ENCODE results near the gene TENT5C.

Gene TENT5C

DNA sequence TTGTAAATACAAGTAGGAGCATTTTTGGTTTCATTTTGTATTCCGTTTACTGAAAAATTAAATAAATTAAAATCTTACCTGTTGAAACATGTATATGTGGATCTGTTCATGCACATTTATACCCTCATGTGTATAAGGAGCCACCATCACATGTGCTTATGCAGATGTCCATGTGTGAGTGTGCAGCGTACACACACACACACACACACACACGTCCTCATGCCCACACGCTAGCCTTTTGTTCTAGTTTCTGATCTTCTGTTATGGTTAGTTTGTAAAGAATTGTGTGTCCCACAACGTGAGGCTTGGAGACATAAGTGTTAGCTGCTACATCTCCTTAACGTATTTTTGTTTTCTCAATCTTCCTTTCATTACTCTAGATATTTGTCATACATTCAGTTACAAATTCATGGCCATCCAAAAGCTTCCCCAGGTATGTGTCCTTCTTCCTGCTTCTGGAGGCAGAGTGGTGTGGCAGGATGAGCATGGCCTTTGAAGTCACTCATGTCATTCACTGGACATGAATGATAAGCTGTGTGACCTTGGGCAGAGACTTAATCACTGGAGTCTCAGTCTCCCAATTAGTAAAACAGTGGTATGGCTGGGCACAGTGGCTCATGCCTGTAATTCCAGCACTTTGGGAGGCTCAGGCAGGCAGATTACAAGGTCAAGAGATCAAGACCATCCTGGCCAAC lies 54.6 kb downstream of the TENT5C start:
- intact Hi-C loops (cut with DNase I) = no loop called here
- no peak for DNase-seq

DNA sequence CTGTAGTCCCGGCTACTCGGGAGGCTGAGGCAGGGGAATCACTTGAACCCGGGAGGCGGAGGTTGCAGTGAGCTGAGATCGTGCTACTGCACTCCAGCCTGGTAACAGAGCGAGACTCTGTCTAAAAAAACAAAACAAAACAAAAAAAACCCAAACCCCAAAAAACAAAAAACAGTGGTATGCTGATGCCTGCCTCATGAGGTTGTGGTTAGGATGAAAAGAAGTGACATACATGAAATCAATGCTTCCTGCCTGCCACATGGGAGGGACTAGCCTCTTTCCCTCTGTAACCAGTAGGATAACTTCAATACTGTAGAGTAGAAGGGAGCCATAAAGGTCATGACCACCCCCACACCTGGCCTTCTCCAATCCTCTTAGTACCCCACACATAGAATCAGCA lies 55.2 kb downstream of the TENT5C start:
- intact Hi-C loops (cut with DNase I) = no loop called here
- DNase-seq = no peak

DNA sequence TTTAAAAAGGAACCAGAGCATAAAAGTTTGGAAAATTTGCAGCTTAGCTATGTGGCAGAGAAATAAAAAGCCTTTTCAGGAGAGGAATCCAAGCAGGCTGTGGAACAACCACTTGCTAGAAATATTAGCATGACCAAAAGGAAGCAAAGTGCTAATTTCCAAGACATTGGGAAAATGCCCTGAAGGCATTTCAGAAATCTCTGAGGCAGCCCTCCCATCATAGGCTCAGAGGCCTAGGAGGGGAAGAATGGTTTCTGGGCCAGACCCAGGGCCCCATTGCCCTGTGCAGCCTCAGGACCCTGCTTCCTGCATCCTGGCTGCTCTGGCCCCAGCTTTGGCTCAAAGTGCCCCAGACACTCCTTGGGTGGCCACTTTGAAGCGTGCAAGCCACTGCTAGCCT lies 56.8 kb downstream of the TENT5C start:
- DNase-seq = no peak
- intact Hi-C loops (cut with DNase I) = no loop called here

DNA sequence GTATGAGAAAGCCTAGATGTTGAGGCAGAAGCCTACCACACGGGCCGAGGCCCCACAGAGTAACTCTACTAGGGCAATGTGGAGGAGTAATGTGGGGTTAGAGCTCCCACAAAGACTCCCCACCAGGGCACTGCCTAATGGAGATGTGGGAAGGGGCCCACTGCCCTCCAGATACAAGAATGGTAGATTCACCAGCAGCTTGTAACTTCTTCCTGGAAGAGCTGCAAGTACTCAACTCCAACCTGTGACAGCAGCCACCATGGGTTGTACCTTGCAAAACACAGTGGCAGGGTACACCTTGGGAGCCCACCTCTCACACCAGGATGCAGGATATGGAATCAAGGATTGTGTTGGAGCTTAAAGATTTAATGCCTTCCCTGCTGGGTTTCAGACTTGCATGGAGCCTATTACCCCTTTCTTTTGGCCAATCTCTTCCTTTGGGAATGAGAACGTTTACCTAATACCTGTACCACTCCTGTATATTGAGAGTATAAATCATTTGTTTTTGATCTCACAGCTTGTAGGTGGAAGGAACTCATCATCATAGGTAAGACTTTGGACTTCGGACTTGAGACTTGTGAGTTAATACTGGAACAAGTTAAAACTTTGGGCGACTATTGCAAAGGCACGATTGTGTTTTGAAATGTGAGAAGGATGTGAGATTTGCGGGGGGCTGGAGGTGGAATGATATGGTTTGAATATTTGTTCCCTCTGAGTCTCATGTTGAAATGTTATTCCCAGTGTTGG lies 57.5 kb downstream of the TENT5C start:
- DNase-seq = no peak
- intact Hi-C loops (cut with DNase I) = no loop called here

DNA sequence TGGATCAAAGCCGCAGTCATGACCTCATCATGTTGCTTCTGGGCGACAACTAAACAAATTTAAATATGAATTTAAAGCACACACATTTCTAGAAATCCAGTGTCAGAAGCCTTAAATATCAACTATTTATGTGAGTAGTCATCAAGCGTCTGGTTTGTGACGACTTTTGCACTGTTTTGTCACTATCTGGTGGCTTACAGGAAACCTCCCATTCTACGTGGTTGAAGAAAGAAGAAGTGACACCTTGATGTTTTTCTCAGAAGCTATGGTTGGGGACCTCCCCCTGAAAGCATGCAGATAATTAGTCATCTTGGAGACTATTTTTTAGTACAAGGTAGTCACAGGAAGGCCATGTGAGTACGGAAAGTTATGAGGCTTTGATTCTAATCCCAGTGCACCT lies 58.5 kb downstream of the TENT5C start:
- DNase-seq = no peak
- intact Hi-C loops (cut with DNase I) = no loop called here

DNA sequence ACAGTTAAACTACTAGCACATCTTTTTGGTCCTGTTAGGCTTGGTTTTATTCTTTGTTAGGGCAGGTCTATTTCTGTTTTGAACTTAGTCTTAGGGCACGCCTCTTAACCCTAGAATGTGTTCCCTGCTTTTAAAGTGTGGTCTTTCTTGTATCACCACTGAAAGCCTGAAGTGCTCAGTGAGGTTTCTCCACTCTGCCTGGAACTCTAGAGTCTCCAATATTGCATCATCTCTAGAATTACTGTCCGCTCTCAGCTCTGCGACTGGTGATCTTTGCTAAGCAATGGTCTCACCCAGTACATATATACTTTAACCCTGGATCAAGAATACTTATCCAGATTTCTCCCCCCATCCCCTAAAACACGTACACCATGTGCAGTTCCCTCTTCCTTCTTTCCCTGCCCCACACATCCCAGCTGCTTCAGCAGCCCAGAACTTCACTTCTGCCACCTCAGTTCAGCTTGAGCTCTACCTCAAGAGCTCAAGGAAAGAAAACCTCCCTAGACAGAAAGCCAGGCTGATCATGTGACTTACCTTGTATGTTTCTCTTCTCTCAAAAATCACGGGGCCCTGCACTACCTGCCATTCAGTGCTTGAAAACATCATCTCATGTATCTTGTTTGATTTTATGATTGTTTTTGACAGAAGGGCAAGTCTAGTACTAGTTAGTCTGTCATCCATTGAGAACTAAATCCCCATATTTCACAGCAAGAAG lies 59.9 kb downstream of the TENT5C start:
- intact Hi-C loops (cut with DNase I) = no loop called here
- DNase-seq = no peak

DNA sequence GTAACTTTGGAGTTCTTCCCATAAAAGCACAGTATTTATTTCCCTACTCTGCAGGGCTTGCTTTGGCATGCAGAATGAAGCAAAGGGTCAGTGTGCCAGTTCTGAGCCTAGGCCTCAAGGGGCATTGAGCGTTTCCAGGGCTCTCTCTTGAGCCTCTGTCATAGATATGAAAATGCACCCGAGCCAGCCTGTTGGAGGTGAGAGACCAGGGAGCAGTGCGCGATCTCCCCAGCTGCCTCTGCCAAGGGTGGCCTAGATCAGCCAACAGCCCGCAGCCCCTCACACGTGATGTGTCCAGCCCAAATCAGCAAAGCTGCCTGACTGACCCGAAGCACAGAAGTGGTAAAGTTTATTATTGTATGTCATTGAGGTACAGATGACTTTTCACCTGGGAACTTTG lies 63.7 kb downstream of the TENT5C start:
- intact Hi-C loops (cut with DNase I) = no loop called here

DNA sequence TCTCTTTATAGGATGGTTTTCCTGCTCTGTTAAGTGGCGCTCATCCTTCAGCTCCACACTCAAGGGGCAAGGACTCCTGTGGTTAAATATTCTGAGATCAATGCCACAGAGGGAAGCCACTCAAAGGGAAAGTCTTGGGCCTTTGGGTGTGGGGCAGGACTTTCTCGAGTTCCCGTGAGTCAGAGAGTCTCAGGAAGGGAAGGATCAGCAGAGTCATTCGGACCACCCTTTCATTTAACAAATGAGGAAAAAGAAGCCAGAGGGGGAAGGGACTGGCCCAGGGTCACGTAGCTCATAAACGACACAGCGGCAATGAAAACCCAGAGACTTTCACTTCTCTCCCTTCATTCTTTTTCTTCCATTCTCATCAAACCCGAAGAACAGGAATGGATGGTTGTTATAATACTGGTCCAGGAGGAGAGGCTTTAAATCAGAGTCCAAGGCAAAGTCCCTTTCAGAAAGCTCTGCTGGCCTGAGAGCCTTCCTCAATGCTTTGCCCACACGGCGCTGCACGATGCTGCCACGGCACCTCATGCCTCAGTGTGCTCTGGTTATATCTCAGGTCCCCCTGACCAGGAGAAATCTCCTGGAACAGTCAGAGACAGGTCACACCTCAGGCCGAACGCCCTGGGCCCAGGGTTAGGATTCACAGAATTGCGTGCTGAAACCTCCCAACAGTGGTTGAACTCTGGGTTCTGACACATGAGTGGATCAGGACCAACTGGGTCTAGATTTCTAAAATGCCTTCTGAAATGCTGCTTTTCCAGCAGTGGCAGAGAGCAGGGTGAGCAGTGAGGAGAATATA lies 65.3 kb downstream of the TENT5C start:
- intact Hi-C loops (cut with DNase I) = no loop called here
- DNase-seq = no peak

More for the DNA sequence above, 63.7 kb downstream of the TENT5C start:
- DNase-seq = no peak

DNA sequence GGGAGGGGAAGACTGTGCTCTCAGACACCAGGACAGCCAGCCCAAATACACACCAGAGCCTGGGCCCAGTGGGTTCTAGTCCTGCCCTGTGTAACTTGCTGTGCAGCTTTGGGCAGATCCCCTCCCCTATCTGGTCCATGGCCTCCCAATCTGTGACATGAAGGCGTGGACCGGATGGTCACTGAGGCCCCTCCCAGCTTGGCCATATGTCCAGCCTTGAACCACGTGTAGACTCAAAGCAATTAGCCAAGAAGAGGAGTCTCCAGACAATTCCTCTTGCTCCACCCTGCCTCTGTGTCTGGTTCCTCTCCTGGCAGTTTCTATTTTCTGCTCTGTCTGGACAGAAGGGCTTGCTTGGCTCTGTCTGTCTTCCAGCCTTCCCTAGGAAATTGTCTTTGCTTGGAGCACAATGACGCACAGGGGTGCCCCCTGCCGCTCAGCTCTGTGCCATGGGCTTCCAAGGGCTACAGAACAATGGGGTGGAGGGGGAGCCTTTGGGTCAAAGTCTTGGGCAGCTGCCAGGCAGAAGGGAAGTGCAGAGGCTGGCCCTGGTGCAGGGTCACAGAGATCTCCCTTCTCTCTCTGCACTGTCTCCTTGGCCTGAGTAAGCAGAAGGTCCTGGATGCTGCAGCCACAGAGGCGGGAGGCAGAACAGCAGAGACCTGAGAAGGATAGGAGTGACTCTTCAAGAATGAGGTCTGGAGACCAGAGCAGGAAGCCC lies 66.1 kb downstream of the TENT5C start:
- DNase-seq = peak in 37 of 42 donors; percentile 18 to 73 (median 56)
- intact Hi-C loops (cut with DNase I) = no loop called here

DNA sequence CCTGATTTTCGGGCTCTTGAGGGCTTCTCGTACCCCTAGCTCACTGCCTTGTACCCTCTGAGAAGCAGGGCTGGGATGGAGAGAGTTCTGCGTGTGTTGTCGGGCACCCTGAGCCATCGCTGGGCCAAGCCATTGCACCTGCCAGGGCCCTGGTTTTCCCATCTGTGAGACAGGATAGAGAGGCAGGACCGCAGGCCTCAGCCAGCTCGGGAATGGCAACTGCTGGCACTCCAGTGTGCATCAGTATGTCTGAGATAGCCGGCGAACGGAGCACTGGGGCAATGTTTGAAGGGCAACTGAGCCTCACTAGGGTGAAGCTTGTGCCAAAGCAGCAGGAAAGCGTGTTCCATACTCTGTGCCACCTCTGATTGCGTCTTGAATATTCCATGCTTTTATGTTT lies 66.9 kb downstream of the TENT5C start:
- intact Hi-C loops (cut with DNase I) = no loop called here

DNA sequence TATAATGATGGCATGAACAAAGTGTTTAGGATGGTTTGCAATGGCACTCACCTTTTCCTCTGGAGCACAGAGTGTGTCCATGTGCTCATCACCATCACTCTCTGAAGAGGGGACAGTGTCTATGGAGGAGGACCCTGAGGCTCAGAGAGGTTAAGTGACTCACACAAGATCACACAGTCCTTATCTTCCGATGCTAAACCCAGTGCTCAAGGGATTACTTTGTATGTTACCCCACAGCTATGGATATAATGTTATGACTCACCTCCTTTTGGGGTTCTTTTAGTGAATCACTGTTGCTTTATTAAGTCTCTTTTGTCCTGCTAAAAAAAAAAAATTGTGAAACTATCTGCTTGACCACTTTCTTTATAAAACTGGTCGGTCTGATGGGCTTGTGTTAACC lies 67.6 kb downstream of the TENT5C start:
- DNase-seq = no peak
- intact Hi-C loops (cut with DNase I) = no loop called here

More for the DNA sequence above, 66.9 kb downstream of the TENT5C start:
- no peak for DNase-seq

DNA sequence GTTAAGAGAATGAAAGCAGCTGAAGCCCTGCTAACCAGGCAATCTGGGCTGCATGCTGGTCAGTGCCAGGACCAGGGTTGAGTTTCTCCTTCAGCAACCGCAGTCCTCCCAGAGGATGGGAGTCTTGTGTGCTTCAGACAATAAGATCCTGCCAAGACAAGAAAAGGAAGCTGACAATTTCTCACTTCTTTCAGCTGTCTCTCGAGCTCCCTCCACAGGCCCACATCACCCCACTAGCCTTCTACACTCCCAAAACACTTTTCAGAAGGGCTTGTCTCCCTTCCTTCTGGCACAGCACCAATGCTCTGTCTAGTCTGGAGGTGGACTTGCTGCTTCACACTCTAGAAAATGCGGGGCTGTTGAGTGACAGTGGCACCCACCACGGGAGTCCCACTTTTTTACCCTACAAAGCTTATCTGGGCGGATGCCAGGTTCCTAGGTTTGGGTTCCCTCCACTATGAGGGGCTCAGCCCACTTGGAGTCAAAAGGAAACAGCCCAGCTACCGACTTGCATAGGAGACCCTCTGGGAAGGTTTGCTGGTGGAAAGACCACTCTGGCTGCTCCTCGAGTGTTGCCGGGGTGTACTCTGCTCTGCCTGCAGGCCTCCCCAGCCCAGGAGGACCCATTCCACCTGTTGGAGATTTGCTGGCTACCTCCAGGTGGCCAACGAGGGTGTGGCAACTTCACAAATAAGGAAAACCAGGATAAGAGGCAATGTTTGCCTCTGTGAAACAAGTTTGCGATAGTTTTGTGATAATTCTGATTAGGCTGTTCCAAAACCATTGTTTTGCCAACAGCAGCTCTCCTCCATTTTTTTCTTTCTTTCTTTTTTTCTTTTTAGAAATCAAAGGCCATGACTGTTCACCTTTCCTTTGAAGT lies 68.9 kb downstream of the TENT5C start:
- intact Hi-C loops (cut with DNase I) = no loop called here
- peak in 2 of 42 donors; percentile 26 to 57 for DNase-seq

DNA sequence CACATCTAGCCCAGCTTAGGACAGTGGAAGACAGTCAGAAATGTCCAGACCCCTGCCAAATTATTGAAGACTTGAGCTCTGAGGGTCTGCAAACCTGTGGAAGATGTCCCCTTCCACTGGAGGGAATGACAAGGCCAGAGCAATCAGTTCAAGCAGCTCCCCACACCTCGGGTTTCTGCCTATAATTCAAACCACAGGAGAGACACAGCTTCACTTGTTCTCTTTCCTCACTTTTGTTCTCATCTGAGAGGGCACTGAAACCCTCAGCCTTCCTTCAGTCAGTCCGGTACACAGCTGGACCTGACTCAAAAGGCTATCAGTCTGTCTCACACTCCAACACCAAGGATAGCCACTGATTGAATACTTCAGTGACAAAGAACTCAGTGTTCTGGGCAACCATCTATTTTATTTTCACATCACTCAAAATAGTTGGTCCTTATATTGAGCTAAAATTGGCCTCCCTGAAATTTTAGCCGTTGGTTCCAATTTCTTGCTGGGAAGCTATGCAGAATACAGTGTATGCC lies 70.1 kb downstream of the TENT5C start:
- DNase-seq = no peak
- intact Hi-C loops (cut with DNase I) = no loop called here

DNA sequence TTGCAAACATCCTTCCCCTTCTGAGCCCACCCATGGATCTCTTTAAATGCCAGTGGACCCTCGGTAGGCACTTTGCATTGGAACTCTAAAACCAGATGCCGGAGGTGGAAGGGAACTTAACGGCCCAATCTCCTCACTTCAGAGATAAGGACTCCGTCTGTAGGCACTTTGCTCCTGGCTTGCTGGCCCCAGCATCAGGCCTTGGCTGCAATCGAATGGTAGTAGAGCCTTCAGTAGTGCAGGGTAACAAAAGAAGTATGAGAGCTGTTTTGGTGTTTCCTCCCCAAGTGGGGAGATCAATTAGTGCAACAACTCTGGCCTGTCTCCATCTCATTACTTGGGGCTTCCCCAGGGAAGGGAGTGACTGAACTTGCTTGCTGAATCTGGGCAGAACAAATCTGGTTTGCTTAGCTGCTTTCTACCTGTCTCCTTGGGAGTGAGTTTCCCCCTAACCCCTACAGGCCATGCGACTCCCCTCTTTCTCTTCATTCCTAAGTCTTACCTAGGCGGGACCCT lies 70.8 kb downstream of the TENT5C start:
- DNase-seq = no peak

More for the DNA sequence above, 70.8 kb downstream of the TENT5C start:
- intact Hi-C loops (cut with DNase I) = no loop called here

Measured in head of caudate nucleus (tissue), 42 donors.